ENCODE results near the gene APP. TPM values are rescaled to one million over a fixed set of nuclear protein-coding genes. Genes with fewer than 3 reads are reported as not detected.

The APP gene
- total and polyA plus RNA-seq, 4 donors: 86.9 to 414 (median 367) TPM

DNA sequence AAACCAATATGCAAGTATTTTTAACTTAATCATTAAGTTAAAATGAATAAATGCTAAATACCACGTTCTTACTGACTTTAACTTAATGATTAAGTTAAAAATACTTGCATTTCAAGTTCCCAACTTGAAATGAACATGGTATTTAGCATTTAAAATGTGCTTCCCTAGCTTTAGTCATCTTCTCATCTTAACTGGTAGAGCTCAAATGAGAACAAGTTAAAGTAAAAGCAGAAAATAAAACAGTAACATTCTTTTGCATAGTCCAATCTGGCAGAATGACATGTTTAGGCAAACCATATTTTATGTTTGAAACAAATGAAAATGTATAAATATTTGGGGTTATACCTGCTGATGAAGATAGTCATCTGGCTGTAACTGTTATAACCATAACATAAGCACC, 186.0 kb downstream of the APP start:
- Histone ChIP-seq H3K9me3 (ENCODE audit: control insufficient read depth in 4 of 4, insufficient read depth in 3 of 4, low read length in 3 of 4) (no peaks in the 10 kb centered on the region), H3K27me3 (ENCODE audit: control insufficient read depth in 3 of 3, insufficient read depth in 3 of 3, low read length in 2 of 3) (no peaks in the 10 kb centered on the region), H3K27ac (ENCODE audit: low read depth in 1 of 2, low read length in 1 of 2) (no peak overlapping the region), H3K9ac (ENCODE audit: insufficient read depth in 1 of 2, low read length in 2 of 2) (no peak overlapping the region), H3K4me3 (no peak overlapping the region), H3K36me3 (ENCODE audit: control insufficient read depth in 4 of 4, insufficient read depth in 4 of 4, low read length in 4 of 4) (peaks cover 0 to 17% (median 6%) of the 10 kb centered on the region in 4 donors), H3K4me1 (ENCODE audit: control insufficient read depth in 5 of 5, insufficient read depth in 5 of 5, low read length in 5 of 5) (peaks cover 0 to 5% (median 0%) of the 10 kb centered on the region in 5 donors)
- TF ChIP-seq, protein P1, sequence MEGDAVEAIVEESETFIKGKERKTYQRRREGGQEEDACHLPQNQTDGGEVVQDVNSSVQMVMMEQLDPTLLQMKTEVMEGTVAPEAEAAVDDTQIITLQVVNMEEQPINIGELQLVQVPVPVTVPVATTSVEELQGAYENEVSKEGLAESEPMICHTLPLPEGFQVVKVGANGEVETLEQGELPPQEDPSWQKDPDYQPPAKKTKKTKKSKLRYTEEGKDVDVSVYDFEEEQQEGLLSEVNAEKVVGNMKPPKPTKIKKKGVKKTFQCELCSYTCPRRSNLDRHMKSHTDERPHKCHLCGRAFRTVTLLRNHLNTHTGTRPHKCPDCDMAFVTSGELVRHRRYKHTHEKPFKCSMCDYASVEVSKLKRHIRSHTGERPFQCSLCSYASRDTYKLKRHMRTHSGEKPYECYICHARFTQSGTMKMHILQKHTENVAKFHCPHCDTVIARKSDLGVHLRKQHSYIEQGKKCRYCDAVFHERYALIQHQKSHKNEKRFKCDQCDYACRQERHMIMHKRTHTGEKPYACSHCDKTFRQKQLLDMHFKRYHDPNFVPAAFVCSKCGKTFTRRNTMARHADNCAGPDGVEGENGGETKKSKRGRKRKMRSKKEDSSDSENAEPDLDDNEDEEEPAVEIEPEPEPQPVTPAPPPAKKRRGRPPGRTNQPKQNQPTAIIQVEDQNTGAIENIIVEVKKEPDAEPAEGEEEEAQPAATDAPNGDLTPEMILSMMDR (IDR thresholded peaks at IDR 0.05; ENCODE audit: control extremely low read depth, extremely low read depth): no peak
- ATAC-seq (ENCODE audit: insufficient read depth, low FRiP score) (no peak), DNase-seq (no peak)
- WGBS, 2 donors: 89 to 91% methylated on average over 1 of the region's 1 CpG

DNA sequence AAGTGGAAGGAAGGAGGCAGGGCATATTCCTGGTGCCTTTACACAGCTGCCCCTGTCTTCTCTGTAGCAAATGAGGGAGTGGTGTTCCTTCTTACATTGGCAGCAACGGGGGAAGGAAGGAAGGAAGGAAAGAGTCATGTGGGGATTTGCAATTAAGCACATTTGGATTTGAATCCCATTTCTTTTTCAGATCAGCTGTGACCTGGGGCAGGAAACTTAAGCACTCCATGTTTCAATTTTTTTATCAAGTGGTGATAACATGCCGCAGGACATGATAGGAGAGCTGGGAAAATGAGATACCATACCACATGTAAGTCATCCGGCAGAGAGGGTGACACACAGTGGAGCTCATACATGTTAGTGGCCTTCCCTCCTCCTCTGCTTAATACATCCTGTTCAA, 186.8 kb downstream of the APP start:
- no peaks in the 10 kb centered on the region for H3K9me3 ChIP-seq (ENCODE audit: control insufficient read depth in 4 of 4, insufficient read depth in 3 of 4, low read length in 3 of 4)
- peaks cover 0 to 5% (median 0%) of the 10 kb centered on the region in 5 donors for H3K4me1 ChIP-seq (ENCODE audit: control insufficient read depth in 5 of 5, insufficient read depth in 5 of 5, low read length in 5 of 5)
- no peaks in the 10 kb centered on the region for H3K27me3 ChIP-seq (ENCODE audit: control insufficient read depth in 3 of 3, insufficient read depth in 3 of 3, low read length in 2 of 3)
- whole genome bisulfite sequencing, 2 donors: 44 to 51% methylated on average over 3 of the region's 3 CpGs
- peaks cover 0 to 17% (median 5%) of the 10 kb centered on the region in 4 donors for H3K36me3 ChIP-seq (ENCODE audit: control insufficient read depth in 4 of 4, insufficient read depth in 4 of 4, low read length in 4 of 4)
- no peak overlapping the region for H3K27ac ChIP-seq (ENCODE audit: low read depth in 1 of 2, low read length in 1 of 2)
- H3K9ac ChIP-seq (ENCODE audit: insufficient read depth in 1 of 2, low read length in 2 of 2): no peak overlapping the region
- no peak overlapping the region for H3K4me3 ChIP-seq
- ATAC-seq (ENCODE audit: insufficient read depth, low FRiP score): no peak
- TF ChIP-seq, protein P1 (IDR thresholded peaks at IDR 0.05; ENCODE audit: control extremely low read depth, extremely low read depth): no peak
- peak in 2 of 3 donors; percentile 47 to 53 for DNase-seq

- no peak overlapping the region for H3K4me3 ChIP-seq
- H3K9me3 ChIP-seq (ENCODE audit: control insufficient read depth in 4 of 4, insufficient read depth in 3 of 4, low read length in 3 of 4): no peaks in the 10 kb centered on the region
- DNase-seq (no peak), ATAC-seq (ENCODE audit: insufficient read depth, low FRiP score) (no peak)
- H3K4me1 ChIP-seq (ENCODE audit: control insufficient read depth in 5 of 5, insufficient read depth in 5 of 5, low read length in 5 of 5): peaks cover 0 to 5% (median 0%) of the 10 kb centered on the region in 5 donors
- no peak overlapping the region for H3K9ac ChIP-seq (ENCODE audit: insufficient read depth in 1 of 2, low read length in 2 of 2)
- no peaks in the 10 kb centered on the region for H3K27me3 ChIP-seq (ENCODE audit: control insufficient read depth in 3 of 3, insufficient read depth in 3 of 3, low read length in 2 of 3)
- no peak overlapping the region for H3K27ac ChIP-seq (ENCODE audit: low read depth in 1 of 2, low read length in 1 of 2)
- 96% methylated on average over 3 of the region's 3 CpGs for WGBS, 2 donors
- TF ChIP-seq, protein P1 (IDR thresholded peaks at IDR 0.05; ENCODE audit: control extremely low read depth, extremely low read depth): no peak
- peaks cover 0 to 20% (median 9%) of the 10 kb centered on the region in 4 donors for H3K36me3 ChIP-seq (ENCODE audit: control insufficient read depth in 4 of 4, insufficient read depth in 4 of 4, low read length in 4 of 4)
Observed at GRCh38 chr21:25980710-25981109, 189.9 kb downstream of the APP start.

All from lung (tissue), 12 donors.